ENCODE measurements around the gene AZU1.
"Not testable (repeated sequence)": the region's sequence is repeated elsewhere in the genome, so short reads cannot be mapped to it uniquely, and the experiment has no call there.

DNA sequence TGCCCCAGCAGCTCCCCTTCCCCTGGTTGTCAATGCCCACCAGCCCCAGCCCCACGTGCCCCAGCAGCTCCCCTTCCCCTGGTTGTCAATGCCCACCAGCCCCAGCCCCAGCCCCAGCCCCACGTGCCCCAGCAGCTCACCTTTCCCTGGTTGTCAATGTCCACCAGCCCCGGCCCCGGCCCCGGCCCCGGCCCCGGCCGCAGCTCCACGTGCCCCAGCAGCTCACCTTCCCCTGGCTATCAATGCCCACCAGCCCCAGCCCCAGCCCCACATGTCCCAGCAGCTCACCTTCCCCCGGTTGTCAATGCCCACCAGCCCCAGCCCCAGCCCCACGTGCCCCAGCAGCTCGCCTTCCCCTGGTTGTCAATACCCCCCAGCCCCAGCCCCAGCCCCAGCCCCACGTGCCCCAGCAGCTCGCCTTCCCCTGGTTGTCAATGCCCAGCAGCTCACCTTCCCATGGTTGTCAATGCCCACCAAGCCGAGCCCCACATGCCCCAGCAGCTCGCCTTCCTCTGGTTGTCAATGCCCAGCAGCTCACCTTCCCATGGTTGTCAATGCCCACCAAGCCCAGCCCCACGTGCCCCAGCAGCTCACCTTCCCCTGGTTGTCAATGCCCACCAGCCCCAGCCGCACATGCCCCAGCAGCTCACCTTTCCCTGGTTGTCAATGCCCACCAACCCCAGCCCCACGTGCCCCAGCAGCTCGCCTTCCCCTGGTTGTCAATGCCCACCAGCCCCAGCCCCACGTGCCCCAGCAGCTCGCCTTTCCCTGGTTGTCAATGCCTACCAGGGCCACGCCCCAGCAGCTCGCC is 51.3 kb downstream of the AZU1 start:
- TF ChIP-seq, protein P1, sequence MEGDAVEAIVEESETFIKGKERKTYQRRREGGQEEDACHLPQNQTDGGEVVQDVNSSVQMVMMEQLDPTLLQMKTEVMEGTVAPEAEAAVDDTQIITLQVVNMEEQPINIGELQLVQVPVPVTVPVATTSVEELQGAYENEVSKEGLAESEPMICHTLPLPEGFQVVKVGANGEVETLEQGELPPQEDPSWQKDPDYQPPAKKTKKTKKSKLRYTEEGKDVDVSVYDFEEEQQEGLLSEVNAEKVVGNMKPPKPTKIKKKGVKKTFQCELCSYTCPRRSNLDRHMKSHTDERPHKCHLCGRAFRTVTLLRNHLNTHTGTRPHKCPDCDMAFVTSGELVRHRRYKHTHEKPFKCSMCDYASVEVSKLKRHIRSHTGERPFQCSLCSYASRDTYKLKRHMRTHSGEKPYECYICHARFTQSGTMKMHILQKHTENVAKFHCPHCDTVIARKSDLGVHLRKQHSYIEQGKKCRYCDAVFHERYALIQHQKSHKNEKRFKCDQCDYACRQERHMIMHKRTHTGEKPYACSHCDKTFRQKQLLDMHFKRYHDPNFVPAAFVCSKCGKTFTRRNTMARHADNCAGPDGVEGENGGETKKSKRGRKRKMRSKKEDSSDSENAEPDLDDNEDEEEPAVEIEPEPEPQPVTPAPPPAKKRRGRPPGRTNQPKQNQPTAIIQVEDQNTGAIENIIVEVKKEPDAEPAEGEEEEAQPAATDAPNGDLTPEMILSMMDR (IDR thresholded peaks at IDR 0.05): not testable (repeated sequence)
- not testable (repeated sequence) for TF ChIP-seq POLR2AphosphoS5, POLR2A (IDR thresholded peaks at IDR 0.05)

All from prostate gland (tissue), 2 donors.